HFFc6 (cell line): ENCODE results near the gene SUCLG1. TPM values are rescaled to one million over a fixed set of nuclear protein-coding genes. Genes with fewer than 3 reads are reported as not detected.

Experiments used
- DNase-seq: peaks from one replicate; pipeline ENCODE4 v3.0.0-alpha.2; 2018
- H3K27ac Mint-ChIP-seq: 2 replicates; pipeline ENCODE4 v1.8.0; 2020; ENCODE audit warnings: mild to moderate bottlenecking, mixed read lengths
- H3K27me3 Mint-ChIP-seq: 2 replicates; pipeline ENCODE4 v1.8.0; 2021; ENCODE audit warnings: mild to moderate bottlenecking, moderate library complexity, mixed read lengths; ENCODE audit not compliant: insufficient read depth
- H3K36me3 Mint-ChIP-seq: 2 replicates; pipeline ENCODE4 v1.8.0; 2021; ENCODE audit warnings: low read depth, mixed read lengths
- H3K4me1 Mint-ChIP-seq: 2 replicates; pipeline ENCODE4 v1.8.0; 2020; ENCODE audit warnings: low read depth, mixed read lengths
- H3K4me3 Mint-ChIP-seq: 2 replicates; pipeline ENCODE4 v1.8.0; 2020; ENCODE audit warnings: mild to moderate bottlenecking, moderate library complexity, mixed read lengths
- H3K9me3 Mint-ChIP-seq: 2 replicates; pipeline ENCODE4 v1.8.0; 2020; ENCODE audit warnings: mild to moderate bottlenecking, mixed read lengths
- total RNA-seq, 6 experiments: library from RNA; stranded (reverse); fragmentation: NEBNext Ultra II Directional; extraction: Animal tissue kit (Norgen Biotek cat#: 25700); gene quantifications; 2 replicates in 1 of 6; 3 replicates in 5 of 6; pipeline ENCODE4 v1.2.3, GENCODE V29; 2021
- TF ChIP-seq, protein P1 (sequence below): fragments of 200-600 bp; sonication (generic); IDR thresholded peaks from 2 replicates; pipeline ENCODE4 v1.5.0; 2021; ENCODE audit warnings: antibody characterized with exemption, mild to moderate bottlenecking

The SUCLG1 gene
- total RNA-seq, 6 experiments from 2014 or later = 72.5 to 84.9 (median 79.2) TPM

GRCh38 chr2:84395820-84396219 lies 63.3 kb downstream of the SUCLG1 start:
- Mint-ChIP-seq H3K4me3 (no peak overlapping the region), H3K9me3 (no peaks in the 10 kb centered on the region), H3K36me3 (no peaks in the 10 kb centered on the region), H3K27ac (peak overlapping the region; percentile 51; the same call in 1 of the 2 replicates), H3K4me1 (peaks cover 23% of the 10 kb centered on the region), H3K27me3 (peaks cover 4% of the 10 kb centered on the region; the same call in 1 of the 2 replicates)
- peak; percentile 56 for DNase-seq
- TF ChIP-seq, protein P1, sequence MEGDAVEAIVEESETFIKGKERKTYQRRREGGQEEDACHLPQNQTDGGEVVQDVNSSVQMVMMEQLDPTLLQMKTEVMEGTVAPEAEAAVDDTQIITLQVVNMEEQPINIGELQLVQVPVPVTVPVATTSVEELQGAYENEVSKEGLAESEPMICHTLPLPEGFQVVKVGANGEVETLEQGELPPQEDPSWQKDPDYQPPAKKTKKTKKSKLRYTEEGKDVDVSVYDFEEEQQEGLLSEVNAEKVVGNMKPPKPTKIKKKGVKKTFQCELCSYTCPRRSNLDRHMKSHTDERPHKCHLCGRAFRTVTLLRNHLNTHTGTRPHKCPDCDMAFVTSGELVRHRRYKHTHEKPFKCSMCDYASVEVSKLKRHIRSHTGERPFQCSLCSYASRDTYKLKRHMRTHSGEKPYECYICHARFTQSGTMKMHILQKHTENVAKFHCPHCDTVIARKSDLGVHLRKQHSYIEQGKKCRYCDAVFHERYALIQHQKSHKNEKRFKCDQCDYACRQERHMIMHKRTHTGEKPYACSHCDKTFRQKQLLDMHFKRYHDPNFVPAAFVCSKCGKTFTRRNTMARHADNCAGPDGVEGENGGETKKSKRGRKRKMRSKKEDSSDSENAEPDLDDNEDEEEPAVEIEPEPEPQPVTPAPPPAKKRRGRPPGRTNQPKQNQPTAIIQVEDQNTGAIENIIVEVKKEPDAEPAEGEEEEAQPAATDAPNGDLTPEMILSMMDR = no peak

GRCh38 chr2:84394628-84395027 lies 64.5 kb downstream of the SUCLG1 start:
- Mint-ChIP-seq H3K27me3 (peaks cover 4% of the 10 kb centered on the region; the same call in 1 of the 2 replicates), H3K4me1 (peaks cover 23% of the 10 kb centered on the region), H3K27ac (no peak overlapping the region), H3K4me3 (no peak overlapping the region), H3K9me3 (no peaks in the 10 kb centered on the region), H3K36me3 (no peaks in the 10 kb centered on the region)
- TF ChIP-seq, protein P1 = no peak
- no peak for DNase-seq

- Mint-ChIP-seq H3K4me3 (no peak overlapping the region), H3K9me3 (no peaks in the 10 kb centered on the region), H3K27ac (no peak overlapping the region), H3K27me3 (peaks cover 4% of the 10 kb centered on the region), H3K4me1 (peaks cover 23% of the 10 kb centered on the region), H3K36me3 (no peaks in the 10 kb centered on the region)
- TF ChIP-seq, protein P1 = no peak
- no peak for DNase-seq
Observed at GRCh38 chr2:84393829-84394228, 65.3 kb downstream of the SUCLG1 start.

- Mint-ChIP-seq H3K27me3 (peaks cover 3% of the 10 kb centered on the region), H3K4me3 (no peak overlapping the region), H3K27ac (no peak overlapping the region), H3K9me3 (no peaks in the 10 kb centered on the region), H3K36me3 (no peaks in the 10 kb centered on the region), H3K4me1 (peaks cover 24% of the 10 kb centered on the region)
- TF ChIP-seq, protein P1 = no peak
- no peak for DNase-seq
Observed at GRCh38 chr2:84389794-84390193, 69.3 kb downstream of the SUCLG1 start.

DNA sequence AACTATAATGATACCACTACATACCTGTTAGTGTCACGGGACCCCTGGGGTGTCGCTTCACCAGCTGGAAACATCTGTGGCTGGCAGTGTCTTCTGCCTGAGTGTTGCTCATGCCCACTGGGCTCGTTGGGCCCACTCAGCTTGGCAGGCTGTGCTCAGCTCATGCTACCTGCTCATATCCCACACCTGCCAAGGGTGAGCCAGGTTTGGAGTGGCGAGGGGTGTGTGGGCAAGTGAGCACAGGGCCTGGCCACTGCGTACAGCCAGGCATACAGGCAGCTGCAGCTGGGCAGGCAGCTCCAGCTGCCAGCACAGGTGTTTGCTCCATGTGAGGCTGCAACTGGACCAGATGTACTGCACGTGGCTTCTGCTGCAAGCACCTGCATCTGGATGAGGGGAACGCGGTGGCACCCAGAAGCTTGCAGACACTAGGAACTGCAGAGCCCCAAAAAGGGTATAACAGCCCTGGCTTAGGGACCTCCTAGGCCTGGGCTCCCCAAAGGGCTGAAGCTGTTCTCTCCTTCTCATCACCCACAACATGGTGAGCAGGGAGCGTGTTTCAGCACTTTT lies 70.1 kb downstream of the SUCLG1 start:
- H3K4me1 Mint-ChIP-seq = peaks cover 17% of the 10 kb centered on the region
- H3K27me3 Mint-ChIP-seq = peaks cover 3% of the 10 kb centered on the region
- no peaks in the 10 kb centered on the region for H3K36me3 Mint-ChIP-seq
- no peak overlapping the region for H3K27ac Mint-ChIP-seq
- no peak overlapping the region for H3K4me3 Mint-ChIP-seq
- DNase-seq = no peak
- no peaks in the 10 kb centered on the region for H3K9me3 Mint-ChIP-seq
- TF ChIP-seq, protein P1 = no peak
